ENCODE results near the gene SPATC1L. TPM values are rescaled to one million over a fixed set of nuclear protein-coding genes. Genes with fewer than 3 reads are reported as not detected.

Gene SPATC1L
- total RNA-seq, 1 experiment from 2014 or later = 36.0 TPM

DNA sequence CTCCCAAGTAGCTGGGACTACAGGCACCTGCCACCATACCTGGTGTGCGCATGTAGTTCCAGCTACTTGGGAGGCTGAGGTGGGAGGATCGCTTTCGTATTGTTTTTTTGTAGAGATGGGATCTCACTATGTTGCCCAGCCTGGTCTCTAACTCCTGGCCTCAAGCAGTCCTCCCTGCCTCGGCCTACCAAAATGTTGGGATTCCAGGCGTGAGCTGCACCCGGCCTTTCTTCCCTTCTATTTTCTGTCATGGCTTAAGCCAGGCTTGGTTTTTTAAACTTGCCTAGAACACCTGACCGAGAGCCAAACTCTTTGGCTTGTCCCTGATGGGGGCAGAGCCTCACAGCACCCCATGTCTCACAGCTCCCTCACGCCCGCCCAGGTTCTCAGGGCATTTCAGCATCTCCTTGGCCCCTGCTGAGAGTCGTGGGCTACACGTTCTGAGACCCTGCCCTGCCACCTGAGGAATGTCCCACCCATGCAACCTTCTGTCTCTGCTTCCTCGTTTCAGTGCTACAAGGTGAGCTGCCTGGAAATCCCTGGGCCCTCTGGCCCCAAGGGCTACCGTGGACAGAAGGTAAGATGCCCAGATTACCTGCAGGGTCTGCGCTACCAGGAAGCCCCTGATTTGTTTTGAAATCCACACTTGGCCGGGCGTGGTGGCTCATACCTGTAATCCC, 70.6 kb downstream of the SPATC1L start:
- Histone ChIP-seq H3K9me3 (ENCODE audit: control insufficient read depth, low read depth, low read length) (no peaks in the 10 kb centered on the region), H3K4me1 (ENCODE audit: insufficient read depth, low read length) (no peaks in the 10 kb centered on the region), H4K8ac (replicated peaks; ENCODE audit: insufficient read length, low read depth, low read length) (no peak overlapping the region), H3K14ac (ENCODE audit: insufficient read depth, low read length) (no peak overlapping the region), H3K9ac (ENCODE audit: extremely low read depth, insufficient read length, low read length) (no peak overlapping the region), H3K23ac (ENCODE audit: insufficient read length, low read depth, low read length) (no peak overlapping the region), H3K18ac (ENCODE audit: insufficient read length, low read depth, low read length) (no peak overlapping the region), H3K27ac (ENCODE audit: insufficient read length, low read depth, low read length) (no peak overlapping the region), H3T11ph (ENCODE audit: low read length) (no peak overlapping the region), H2BK12ac (ENCODE audit: insufficient read length, low read depth, low read length) (no peak overlapping the region), H3K23me2 (ENCODE audit: insufficient read length, low read depth, low read length, poor library complexity, severe bottlenecking) (no peaks in the 10 kb centered on the region), H2AFZ (ENCODE audit: low read length) (no peak overlapping the region), H2BK15ac (ENCODE audit: low read depth, low read length) (no peak overlapping the region), H3K4ac (ENCODE audit: low read depth, low read length) (no peak overlapping the region), H2BK5ac (ENCODE audit: insufficient read length, low read length) (no peak overlapping the region), H3K56ac (ENCODE audit: insufficient read length, low read depth, low read length) (no peak overlapping the region), H3K27me3 (ENCODE audit: insufficient read depth, low read length) (no peaks in the 10 kb centered on the region), H2BK20ac (ENCODE audit: low read depth, low read length, poor library complexity, severe bottlenecking) (no peak overlapping the region), H4K5ac (ENCODE audit: insufficient read length, low read depth, low read length) (no peak overlapping the region), H3K79me1 (ENCODE audit: insufficient read depth, low read depth, low read length, poor library complexity, severe bottlenecking) (no peaks in the 10 kb centered on the region), H3K4me2 (ENCODE audit: insufficient read depth, insufficient read length, low read length) (no peak overlapping the region), H4K91ac (ENCODE audit: insufficient read length, low read depth, low read length) (no peak overlapping the region), H3K79me2 (ENCODE audit: insufficient read depth, low read length) (no peaks in the 10 kb centered on the region), H2BK120ac (ENCODE audit: low read depth, low read length, poor library complexity, severe bottlenecking) (no peak overlapping the region), H4K20me1 (ENCODE audit: control insufficient read depth, insufficient read depth, insufficient read length) (no peaks in the 10 kb centered on the region), H2AK5ac (ENCODE audit: insufficient read length, low read length) (no peak overlapping the region)
- H3K9me3 Mint-ChIP-seq = peaks cover under 1 to 9% of the 10 kb centered on the region in 2 experiments; a peak in 4 of 5 replicates
- peaks cover 27 to 48% (median 34%) of the 10 kb centered on the region in 3 experiments for H3K36me3 Mint-ChIP-seq (ENCODE audit: insufficient read depth in 1 of 3, low read depth in 3 of 3)
- TF ChIP-seq, protein P1, sequence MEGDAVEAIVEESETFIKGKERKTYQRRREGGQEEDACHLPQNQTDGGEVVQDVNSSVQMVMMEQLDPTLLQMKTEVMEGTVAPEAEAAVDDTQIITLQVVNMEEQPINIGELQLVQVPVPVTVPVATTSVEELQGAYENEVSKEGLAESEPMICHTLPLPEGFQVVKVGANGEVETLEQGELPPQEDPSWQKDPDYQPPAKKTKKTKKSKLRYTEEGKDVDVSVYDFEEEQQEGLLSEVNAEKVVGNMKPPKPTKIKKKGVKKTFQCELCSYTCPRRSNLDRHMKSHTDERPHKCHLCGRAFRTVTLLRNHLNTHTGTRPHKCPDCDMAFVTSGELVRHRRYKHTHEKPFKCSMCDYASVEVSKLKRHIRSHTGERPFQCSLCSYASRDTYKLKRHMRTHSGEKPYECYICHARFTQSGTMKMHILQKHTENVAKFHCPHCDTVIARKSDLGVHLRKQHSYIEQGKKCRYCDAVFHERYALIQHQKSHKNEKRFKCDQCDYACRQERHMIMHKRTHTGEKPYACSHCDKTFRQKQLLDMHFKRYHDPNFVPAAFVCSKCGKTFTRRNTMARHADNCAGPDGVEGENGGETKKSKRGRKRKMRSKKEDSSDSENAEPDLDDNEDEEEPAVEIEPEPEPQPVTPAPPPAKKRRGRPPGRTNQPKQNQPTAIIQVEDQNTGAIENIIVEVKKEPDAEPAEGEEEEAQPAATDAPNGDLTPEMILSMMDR (conservative IDR thresholded peaks at IDR 0.05) = no peak
- no CpG with 5 or more reads among the region's 16 CpGs for WGBS (ENCODE audit: extremely low coverage, insufficient read length, low lambda C conversion rate)
- no peak overlapping the region for H3K27ac Mint-ChIP-seq
- no peak overlapping the region; a peak in 1 of 5 replicates for H3K4me3 Mint-ChIP-seq
- H3K27me3 Mint-ChIP-seq (ENCODE audit: low read depth) = no peaks in the 10 kb centered on the region
- peaks cover 0 to 4% of the 10 kb centered on the region in 2 experiments; a peak in 2 of 4 replicates for H3K4me1 Mint-ChIP-seq
- no peak for DNase-seq

Data from H9 (cell line).